ENCODE measurements around the gene TMIE.
"Not testable (repeated sequence)": the region's sequence is repeated elsewhere in the genome, so short reads cannot be mapped to it uniquely, and the experiment has no call there.

TMIE gene

GRCh38 chr3:46685446-46685845 lies 15.7 kb upstream of the TMIE start:
- FAIRE-seq (no peak), DNase-seq (ENCODE audit: insufficient read length, low spot score) (no peak)
- TF ChIP-seq POLR2A (IDR thresholded peaks at IDR 0.05; ENCODE audit: low read depth, low read length) = no peak

- FAIRE-seq = no peak
- no peak for TF ChIP-seq POLR2A (IDR thresholded peaks at IDR 0.05; ENCODE audit: low read depth, low read length)
- peak; percentile 59 for DNase-seq (ENCODE audit: insufficient read length, low spot score)
These were observed 10.4 kb upstream of the TMIE start for GRCh38 chr3:46690798-46691197.

- FAIRE-seq = no peak
- DNase-seq (ENCODE audit: insufficient read length, low spot score) = peak; percentile 96
- no peak for TF ChIP-seq POLR2A (IDR thresholded peaks at IDR 0.05; ENCODE audit: low read depth, low read length)
These were observed 8.6 kb upstream of the TMIE start for GRCh38 chr3:46692566-46692990.

GRCh38 chr3:46693038-46693891 lies 7.9 kb upstream of the TMIE start, which contains the start of gene ALS2CL:
Gene ALS2CL, minus strand, starts transcription at chr3:46693679. Its CDS starts 4,239 bp downstream, at chr3:46689440.
- DNase-seq (ENCODE audit: insufficient read length, low spot score) = peak; percentile 73
- no peak for FAIRE-seq
- TF ChIP-seq POLR2A (IDR thresholded peaks at IDR 0.05; ENCODE audit: low read depth, low read length) = peak; percentile 54

GRCh38 chr3:46693892-46694226 lies 7.3 kb upstream of the TMIE start:
- no peak for FAIRE-seq
- TF ChIP-seq POLR2A (IDR thresholded peaks at IDR 0.05; ENCODE audit: low read depth, low read length) = no peak
- DNase-seq (ENCODE audit: insufficient read length, low spot score) = no peak

GRCh38 chr3:46694520-46694919 lies 6.7 kb upstream of the TMIE start:
- DNase-seq (ENCODE audit: insufficient read length, low spot score) (no peak), FAIRE-seq (no peak)
- no peak for TF ChIP-seq POLR2A (IDR thresholded peaks at IDR 0.05; ENCODE audit: low read depth, low read length)

GRCh38 chr3:46695177-46695961 lies 5.8 kb upstream of the TMIE start:
- FAIRE-seq = no peak
- DNase-seq (ENCODE audit: insufficient read length, low spot score) = peak; percentile 50

GRCh38 chr3:46695962-46696894 lies 5.0 kb upstream of the TMIE start:
- DNase-seq (ENCODE audit: insufficient read length, low spot score) (peak; percentile 55), FAIRE-seq (no peak)
- TF ChIP-seq POLR2A (IDR thresholded peaks at IDR 0.05; ENCODE audit: low read depth, low read length) = no peak

More at GRCh38 chr3:46695177-46695961, 5.8 kb upstream of the TMIE start:
- TF ChIP-seq POLR2A (IDR thresholded peaks at IDR 0.05; ENCODE audit: low read depth, low read length) = no peak

- no peak for TF ChIP-seq POLR2A (IDR thresholded peaks at IDR 0.05; ENCODE audit: low read depth, low read length)
- FAIRE-seq (no peak), DNase-seq (ENCODE audit: insufficient read length, low spot score) (no peak)
These were observed 1.3 kb upstream of the TMIE start for GRCh38 chr3:46699676-46700523.

- FAIRE-seq (no peak), DNase-seq (ENCODE audit: insufficient read length, low spot score) (no peak)
- no peak for TF ChIP-seq POLR2A (IDR thresholded peaks at IDR 0.05; ENCODE audit: low read depth, low read length)
These were observed 420 bp upstream of the TMIE start for GRCh38 chr3:46700772-46701171.

- no peak for TF ChIP-seq POLR2A (IDR thresholded peaks at IDR 0.05; ENCODE audit: low read depth, low read length)
- DNase-seq (ENCODE audit: insufficient read length, low spot score) (no peak), FAIRE-seq (no peak)
These were observed 1.2 kb downstream of the TMIE start for GRCh38 chr3:46702246-46703012.

GRCh38 chr3:46703013-46703520 lies 1.9 kb downstream of the TMIE start:
- TF ChIP-seq POLR2A (IDR thresholded peaks at IDR 0.05; ENCODE audit: low read depth, low read length) = no peak
- FAIRE-seq (no peak), DNase-seq (ENCODE audit: insufficient read length, low spot score) (no peak)

- DNase-seq (ENCODE audit: insufficient read length, low spot score); FAIRE-seq: not testable (repeated sequence)
These were observed 3.2 kb downstream of the TMIE start for GRCh38 chr3:46704346-46704745.

Data from H54 (cell line).